GM13977 (cell line): Measurements from ENCODE around the gene SSTR5.

Source experiments
- DNase-seq: peaks from one replicate; pipeline ENCODE4 v3.0.0; 2012; ENCODE audit warnings: low spot score
- CTCF ChIP-seq: IDR thresholded peaks from 2 replicates; pipeline ENCODE4 v1.5.1; 2012; ENCODE audit warnings: mild to moderate bottlenecking, control low read depth; ENCODE audit not compliant: insufficient read depth; ENCODE audit errors: extremely low read depth, missing control alignments
- in situ Hi-C: fragments of 300-500 bp; cut with MboI; formaldehyde crosslinking; loops from one replicate; pipeline ENCODE4 v1.12.0; 2022; ENCODE audit warnings: low sequenced_read_pairs, low pct_unique_long_range_greater_than_20kb, mixed read lengths, inconsistent platforms; ENCODE audit not compliant: unreplicated experiment

Gene SSTR5

GRCh38 chr16:1120577-1120941 lies 48.0 kb downstream of the SSTR5 start:
- in situ Hi-C loops: no loop called here
- no peak for DNase-seq

GRCh38 chr16:1121009-1121408 lies 48.5 kb downstream of the SSTR5 start:
- in situ Hi-C loops: no loop called here
- no peak for DNase-seq
- TF ChIP-seq CTCF: no peak

More at GRCh38 chr16:1120577-1120941, 48.0 kb downstream of the SSTR5 start:
- no peak for TF ChIP-seq CTCF

- in situ Hi-C loops: no loop called here
- TF ChIP-seq CTCF: no peak
- DNase-seq: no peak
These were observed 49.3 kb downstream of the SSTR5 start for GRCh38 chr16:1121601-1122397.

- in situ Hi-C loops: no loop called here
- no peak for TF ChIP-seq CTCF
- no peak for DNase-seq
These were observed 49.8 kb downstream of the SSTR5 start for GRCh38 chr16:1122398-1122765.

- in situ Hi-C loops: no loop called here
- TF ChIP-seq CTCF: no peak
- no peak for DNase-seq
These were observed 51.1 kb downstream of the SSTR5 start for GRCh38 chr16:1123525-1124230.

GRCh38 chr16:1124291-1124690 lies 51.7 kb downstream of the SSTR5 start:
- DNase-seq: no peak
- no peak for TF ChIP-seq CTCF
- in situ Hi-C loops: no loop called here
